HG03439 (cell line): ENCODE results near the gene FAM24B.
"Not testable (repeated sequence)": the region's sequence is repeated elsewhere in the genome, so short reads cannot be mapped to it uniquely, and the experiment has no call there.

Experiments used
- ATAC-seq: cut with Tn5 transposase; IDR thresholded peaks from one replicate; pipeline ENCODE4 v1.9.1; 2021; ENCODE audit warnings: mild to moderate bottlenecking, moderate library complexity; ENCODE audit not compliant: unreplicated experiment

Gene FAM24B

DNA sequence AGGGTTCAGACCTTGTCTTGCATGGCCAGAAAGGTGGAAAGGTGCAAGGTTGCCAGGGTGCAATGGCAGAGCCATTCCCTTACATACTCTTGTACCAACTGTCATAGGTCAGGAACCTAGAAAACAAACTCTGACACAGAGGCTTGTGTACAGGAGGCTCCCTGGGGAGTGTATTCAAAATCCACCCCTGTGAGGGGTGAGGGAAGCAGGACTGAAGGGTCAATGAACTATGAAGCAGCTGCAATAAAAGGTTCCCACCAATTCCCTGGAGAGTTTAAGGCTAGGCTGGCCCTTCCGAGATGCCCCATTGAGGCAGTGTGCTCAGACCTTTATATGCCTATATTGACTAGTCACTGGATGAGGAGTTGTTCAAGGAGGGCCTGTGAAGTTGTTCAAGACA is 19.9 kb downstream of the FAM24B start:
- no peak for ATAC-seq

DNA sequence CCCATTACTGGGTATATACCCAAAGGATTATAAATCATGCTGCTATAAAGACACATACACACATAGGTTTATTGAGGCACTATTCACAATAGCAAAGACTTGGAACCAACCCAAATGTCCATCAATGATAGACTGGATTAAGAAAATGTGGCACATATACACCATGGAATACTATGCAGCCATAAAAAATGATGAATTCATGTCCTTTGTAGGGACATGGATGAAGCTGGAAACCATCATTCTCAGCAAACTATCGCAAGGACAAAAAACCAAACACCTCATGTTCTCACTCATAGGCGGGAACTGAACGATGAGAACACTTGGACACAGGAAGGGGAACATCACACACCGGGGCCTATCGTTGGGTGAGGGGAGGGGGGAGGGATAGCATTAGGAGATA is 21.3 kb downstream of the FAM24B start:
- not testable (repeated sequence) for ATAC-seq

DNA sequence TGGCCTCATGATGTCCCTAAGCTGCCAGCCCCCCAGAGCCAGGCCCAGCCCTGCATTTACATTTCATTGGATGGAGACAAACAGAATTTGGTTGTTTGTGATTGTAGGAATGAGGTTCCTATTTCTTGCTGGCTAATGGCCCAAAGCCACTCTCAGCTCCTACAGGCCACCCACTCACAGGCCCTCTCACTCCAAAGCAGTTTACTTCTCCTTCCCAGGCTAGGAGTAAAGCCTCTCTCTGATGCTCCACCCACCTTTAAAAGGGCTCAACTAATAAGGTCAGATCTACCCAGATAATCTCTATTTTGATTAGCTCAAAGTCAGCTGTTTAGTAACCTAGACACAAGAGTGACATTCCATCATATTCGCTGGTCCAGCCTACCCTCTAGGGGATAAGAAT is 22.5 kb downstream of the FAM24B start:
- no peak for ATAC-seq

DNA sequence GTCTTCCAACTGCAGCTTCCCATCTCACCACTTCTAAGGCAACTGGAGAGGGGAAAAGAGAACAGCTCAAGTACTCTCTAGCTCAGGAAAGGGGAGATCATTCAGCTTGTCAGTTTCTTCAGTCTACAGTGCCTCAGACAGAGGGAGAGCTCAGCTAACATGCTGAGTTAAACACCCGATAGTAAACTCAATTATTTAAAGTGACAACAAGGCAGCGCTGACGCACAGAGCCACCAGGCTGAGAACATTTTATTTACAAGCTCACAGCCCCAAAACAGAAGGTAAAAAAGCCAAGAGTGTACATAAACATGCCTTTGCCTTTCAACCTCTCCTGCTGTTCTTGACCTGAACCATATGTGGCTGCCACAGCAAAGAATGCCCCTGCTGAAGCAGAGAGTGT is 23.6 kb downstream of the FAM24B start:
- no peak for ATAC-seq

DNA sequence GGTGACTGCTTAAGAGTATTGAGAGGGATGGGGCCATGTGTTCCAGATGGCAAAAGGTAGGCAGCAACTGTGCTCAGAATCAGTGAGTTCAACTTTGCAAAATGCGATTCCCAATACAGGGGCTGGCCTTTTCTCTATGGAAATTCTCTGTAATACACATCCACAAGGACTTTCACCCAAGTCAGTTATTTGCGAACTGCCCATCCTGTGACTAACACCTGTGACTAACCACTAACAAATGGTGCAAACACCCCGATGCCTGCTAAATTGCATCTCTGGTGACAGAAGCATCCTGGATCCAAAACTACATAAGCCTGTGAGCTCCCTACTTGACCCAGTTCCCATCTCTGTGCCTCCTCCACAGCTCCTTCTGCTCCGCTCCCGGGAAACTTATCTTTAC is 24.7 kb downstream of the FAM24B start:
- ATAC-seq = no peak

DNA sequence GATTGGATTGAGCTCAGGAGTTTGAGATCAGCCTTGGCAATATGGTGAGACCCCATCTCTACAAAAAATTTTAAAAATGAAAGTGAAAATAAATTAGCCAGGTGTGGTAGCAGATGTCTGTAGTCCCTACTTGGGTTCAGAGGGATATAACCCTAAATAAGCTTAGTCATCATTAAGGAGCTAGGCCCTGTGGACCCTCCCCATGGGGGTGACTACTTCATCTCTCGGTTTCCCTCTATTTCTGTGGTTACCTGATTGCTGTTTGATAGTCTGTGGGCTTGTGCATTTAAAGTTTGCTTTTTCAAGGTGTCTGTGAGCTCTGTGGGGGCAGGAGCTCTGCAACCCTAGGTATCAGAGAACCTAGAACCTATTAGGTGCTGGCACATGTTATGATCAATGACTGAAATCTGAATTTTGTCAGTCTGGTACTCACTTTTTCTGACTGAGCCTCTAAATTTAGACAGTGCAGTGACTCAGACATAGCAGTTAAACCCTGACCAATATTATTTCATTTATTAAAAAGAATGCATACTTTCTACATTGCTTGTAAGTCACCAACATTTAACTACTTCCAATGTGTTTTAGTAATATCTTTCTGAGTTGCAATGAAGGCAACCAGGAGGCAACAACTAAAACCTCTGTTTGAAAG is 25.6 kb downstream of the FAM24B start:
- no peak for ATAC-seq

DNA sequence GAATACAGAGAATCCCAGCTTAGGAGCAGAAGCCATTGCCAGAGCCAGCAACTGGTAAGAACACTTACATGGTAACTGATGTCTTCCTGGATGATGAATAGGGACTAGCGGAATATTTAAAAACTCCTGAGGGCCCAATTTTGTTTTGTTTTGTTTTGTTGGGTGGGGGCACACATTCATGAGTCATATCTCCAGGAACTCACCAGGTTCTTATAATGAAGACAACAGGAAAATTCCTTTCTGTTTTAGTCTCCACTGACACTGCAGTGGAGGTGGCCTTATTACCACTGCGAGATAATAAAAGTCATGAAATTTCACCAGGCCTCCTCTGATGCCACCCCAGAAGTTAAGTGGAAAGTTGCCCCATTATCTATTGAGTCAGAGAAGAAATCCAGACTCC is 27.1 kb downstream of the FAM24B start:
- no peak for ATAC-seq

DNA sequence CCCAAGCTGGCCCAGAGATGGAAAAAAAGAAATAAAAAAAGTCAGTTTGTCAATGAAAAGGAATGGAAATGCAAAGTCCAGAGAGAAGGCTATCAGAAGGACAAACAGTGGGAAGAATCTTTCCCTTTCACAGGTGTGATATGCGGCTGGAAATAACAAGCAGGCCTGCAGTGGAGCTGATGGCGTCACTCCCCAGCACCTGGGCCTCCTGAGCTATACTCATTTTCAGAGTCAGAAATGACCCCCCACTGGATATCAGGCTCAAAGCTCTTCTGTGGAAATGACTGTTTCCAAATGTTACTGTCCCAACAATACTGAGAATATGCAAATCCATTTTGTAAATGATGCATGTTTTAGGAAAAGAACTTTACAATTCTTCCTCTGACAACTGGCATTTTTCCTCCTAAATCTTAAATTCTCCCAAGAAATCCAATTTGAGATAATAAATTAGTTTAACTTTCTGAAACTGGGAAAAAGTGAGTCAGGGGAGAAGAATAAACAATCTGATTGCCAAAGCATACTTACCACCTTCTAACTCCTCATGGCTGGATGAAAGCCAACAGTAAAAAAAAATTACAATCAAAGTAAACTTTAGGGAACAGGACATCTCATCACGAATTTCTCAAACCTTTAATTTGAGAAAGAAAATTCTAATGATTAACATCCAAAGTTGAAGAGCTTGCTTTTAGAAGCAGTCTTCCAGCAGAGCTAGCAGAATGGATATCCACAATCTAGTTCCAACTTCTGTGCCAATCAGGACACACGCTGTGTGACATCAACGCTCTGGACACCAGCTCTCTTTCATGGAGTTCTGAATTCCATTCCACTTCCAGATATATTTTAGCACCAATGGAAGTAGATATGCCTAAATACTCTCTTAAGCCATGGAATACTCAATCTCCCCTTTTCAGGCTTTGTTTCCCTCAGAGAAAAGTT is 28.4 kb downstream of the FAM24B start:
- no peak for ATAC-seq

DNA sequence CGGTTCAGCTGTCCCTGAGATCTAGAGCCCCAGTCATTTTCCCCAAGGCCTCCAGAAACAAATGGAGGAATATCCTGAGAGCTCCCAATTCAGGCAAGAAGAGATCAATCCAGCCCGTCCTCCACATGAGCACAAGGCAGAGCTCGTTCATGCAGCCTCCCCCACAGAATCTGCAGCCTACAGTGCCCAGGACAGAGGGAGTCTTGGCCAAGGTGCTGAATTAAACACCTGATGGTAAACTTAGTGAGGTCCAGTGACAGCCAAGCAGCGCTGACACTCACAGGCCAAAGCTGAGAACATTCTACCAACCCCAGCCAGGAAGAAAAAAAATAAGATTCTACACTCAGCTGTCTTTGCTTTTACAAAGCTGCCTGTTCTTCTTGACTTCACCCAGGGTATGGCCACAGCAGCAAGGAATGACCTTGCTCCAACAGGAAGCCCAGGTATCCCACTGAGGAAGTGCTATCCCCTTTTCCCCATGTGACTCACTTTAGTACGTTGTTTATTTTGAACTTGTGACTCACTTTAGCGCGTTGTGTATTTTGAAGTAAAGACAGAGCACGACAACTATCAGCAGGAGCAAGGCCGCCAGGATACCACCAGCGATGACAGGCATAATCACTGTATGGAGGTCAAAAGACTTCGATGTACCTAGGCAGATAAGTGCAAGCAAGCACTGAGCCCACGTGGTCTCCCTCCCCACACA is 29.3 kb downstream of the FAM24B start:
- no peak for ATAC-seq

DNA sequence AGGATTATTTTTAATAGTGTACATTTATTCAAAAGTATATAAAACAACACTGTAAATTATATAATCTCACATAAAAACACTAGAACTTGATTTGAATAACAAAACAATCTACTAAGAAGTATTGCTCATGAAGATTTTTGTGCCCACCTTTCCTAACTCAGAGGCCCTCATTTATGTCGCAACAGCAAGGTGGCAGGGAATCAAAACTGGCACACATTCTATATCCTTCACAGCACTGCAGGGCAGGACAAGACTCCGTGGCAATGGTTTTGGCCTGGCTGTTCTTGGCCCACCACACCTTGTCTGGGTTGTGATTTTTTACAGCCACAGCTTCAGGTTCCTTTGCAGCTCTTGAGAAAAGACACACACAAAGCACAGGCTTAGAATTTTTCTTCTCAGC is 30.3 kb downstream of the FAM24B start:
- ATAC-seq = no peak

DNA sequence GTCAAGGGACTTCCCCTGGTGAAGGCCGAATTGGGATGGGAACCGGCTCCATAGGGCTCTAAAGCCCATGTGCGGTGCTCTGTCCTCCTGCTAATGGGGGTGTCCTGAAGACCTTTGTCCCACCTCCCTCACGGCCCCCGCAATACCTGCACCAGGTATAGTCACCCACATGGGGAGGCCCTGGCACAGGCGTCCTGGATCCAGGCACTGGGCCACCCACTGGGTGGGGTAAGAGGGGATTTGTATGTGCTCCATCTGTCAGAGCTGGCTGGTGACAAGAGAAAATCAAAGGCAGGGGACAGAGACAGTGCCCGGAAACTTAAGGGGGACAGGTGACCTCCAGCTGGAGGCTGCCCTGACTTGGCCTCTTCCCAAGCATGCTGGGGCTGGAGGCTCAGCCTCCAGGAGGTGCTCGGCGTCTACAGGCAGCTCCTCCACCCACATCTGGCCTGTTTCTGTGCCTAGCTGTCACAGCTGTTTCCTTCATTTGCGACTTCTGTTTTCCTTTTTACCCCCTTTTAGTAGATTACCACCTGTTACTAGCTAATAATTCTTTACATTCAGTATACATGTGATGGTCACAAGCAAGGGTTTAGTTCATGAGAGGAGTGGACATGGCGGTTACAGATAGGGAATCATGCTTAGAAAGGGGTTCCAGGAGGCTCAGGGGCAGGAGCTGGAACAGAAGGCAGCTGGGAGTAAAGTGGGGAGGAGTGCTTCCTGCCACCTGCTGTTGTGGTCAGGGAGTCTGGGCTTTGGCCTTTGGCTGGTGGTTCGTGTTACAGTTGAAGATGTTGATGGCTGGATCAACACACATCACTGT is 31.4 kb downstream of the FAM24B start:
- no peak for ATAC-seq

DNA sequence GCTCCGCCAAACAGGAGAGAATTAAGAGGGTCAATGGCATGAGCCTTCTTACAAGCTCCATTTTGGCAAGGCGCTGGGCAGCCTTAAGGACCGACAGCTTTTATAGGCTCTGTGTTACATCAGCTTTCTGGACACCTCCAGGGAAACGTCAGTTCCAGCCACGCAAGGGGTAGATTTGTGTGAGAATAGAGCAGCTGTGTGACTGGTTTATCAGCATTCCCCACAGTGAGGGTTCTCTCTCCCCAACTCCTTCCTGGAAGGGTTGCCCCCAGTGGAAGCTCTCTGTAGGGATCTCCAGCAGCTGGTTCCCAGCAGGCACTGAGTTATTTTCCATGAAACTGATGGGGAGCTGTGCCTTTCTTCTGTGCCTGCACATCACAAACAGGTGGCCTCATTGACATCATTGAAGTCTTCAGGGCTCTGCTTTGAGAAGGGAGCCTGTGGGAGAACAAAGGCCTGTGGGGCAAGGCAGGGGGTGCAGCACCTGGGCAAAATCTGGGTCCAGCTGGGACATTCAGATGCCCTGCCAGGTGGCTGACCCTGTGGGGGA is 33.5 kb downstream of the FAM24B start, which contains the start of gene CUZD1:
Gene CUZD1, minus strand, starts transcription at position 75 of the 550 bp plus-strand sequence. Its CDS starts 14 bp downstream, at position 61.
- ATAC-seq = no peak

DNA sequence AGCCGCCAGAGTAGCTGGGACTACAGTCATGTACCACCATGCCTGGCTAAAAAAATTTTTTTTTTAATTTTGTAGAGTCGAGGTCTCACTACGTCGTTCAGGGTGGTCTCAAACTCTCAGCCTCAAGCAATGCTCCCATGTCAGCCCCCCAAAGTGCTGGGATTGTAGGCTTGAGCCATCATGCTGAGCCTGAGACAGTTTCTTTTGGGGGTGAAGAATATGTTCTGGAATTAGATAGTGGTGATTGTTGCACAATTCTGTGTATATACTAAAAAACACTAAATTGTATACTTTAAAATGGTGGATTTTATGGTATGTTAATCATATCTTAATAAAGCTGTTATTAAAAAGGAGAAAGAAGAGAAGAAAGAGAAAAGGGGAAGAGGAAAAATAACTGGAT is 35.2 kb downstream of the FAM24B start:
- ATAC-seq = no peak

DNA sequence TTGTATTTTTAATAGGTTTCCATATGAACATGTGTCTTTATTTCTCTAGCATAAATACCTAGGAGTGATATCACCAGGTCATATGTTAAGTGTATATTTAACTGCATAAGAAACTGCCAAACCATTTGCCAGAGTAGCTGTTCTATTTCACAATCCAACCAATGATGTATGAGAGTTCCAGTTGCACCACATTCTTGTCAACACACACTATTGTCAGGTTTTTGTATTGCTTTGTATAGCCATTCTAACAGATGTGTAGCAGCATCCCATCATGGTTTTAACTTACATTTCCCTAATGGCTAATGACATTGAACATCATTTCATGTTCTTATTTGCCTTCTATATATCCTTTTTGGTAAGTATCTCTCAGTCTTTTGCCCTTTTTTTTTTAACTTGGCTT is 37.8 kb downstream of the FAM24B start:
- no peak for ATAC-seq

DNA sequence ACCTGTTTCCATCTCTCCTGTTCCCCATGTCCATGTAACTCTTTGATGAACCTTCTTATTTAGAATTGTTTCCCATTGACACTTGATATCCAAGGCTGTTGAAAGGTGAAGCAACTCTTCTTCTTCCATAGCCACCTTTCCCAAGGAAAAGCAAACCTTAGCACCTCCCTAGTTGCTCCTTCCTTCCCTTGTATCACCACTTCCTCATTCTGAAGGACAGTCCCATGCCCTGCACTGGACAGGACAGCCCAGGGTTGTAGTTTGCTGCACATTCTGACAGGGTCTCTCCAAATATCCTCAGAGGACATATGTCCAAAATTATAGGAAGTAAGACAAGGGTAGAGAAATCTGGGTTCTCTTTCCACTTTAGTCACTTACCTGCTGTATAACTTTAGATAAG is 39.9 kb downstream of the FAM24B start:
- no peak for ATAC-seq

DNA sequence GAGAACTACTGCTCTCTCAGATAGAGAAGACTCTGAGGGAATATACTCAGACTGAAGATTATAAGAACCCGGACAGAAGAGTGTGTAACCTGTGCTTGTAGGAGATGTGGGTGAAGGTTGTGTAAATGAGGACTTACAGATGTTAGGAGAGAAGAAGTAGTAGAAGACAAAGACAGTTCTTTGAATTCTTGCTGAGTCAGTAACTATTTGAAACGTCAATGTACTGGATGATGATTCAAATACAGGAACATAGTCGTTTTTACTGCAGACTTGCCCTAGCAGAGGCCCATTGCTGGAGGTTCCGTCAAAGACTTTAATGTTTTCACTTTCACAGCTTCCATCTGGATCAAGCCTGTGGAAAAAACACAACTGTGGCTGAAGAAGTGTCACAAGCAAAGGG is 40.5 kb downstream of the FAM24B start:
- no peak for ATAC-seq

DNA sequence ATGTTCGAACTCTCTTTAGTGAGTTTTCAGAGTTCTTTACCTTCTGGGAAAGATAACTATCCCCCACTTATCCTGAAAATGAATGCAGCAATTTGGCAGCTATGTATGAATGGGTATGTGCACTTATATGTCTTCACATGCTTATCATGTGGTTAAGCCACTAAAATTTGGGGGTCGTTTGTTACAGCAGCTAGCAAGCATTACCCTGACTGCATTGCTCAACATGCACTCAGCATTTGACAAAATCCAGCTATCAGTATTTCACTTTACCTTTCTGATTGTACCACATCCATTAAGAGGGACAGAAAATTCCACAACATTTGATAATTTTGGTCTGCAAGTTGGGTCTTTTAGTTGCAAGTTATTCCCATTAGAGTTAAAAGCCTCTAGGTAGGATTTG is 43.5 kb downstream of the FAM24B start:
- no peak for ATAC-seq

DNA sequence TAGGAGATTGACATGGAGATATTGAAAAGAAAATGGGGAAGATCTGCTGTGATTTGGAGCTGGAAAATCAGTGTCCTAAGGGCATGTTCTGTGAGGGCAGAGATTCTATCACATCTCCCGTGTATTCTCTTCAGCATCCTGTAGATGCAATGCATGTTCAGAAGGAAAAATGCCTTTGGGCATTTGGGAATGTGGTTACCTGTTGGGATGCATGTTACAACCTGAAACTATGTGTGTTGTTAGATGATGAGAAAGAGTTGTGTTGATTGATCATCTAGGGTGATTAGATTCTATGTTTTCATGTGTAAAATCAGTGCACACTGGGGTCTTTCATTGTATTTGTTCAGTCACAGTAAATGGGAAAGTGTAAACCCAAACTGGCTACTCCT is 48.4 kb downstream of the FAM24B start:
- no peak for ATAC-seq

DNA sequence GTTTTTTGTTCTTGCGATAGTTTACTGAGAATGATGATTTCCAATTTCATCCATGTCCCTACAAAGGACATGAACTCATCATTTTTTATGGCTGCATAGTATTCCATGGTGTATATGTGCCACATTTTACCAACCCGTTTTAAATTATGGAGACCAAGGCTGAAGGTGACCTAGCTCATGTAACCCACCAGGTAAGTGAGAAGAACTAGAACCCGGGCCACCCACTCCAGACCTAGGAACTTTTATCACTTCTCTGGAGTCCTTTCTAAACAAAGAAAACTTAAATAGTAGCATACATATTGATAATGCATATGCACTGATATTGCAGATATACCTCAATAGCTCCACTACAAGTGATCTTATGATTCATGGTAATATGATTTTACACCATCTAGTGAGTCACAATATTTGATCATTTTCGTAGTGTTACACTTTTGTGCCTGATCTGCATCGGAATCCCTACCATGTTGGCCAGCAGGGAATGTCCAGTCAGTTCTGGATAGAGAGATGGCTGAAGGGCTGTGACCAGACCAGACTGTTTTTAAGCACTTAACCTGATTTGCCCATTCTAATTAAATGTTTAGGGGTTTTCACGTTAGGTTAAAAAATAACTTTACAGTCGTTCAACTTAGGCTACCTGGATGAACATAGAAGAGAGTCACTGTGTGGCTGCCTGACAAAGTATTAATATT is 49.0 kb downstream of the FAM24B start:
- no peak for ATAC-seq

DNA sequence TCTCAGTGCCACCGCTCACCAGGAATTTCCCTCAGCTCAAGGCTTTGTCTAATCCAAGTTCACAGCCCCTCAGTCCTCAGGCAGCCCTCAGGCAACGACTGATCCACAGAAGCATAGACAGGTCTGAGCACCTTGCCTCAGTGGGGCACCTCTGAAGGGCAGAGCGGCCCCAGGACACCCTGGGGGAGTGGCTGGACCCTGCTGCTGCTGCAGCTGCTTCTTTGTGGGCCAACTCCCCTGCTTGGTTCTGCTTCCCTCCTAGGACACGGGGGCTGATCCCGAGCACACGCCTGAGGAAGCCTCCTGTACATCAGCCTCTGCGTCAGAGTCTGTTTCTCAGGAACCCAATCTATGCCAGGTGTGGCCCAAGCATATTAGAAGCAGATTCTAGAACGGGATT is 49.9 kb downstream of the FAM24B start:
- no peak for ATAC-seq
